ENCODE data around the gene ZPLD1.

DNA sequence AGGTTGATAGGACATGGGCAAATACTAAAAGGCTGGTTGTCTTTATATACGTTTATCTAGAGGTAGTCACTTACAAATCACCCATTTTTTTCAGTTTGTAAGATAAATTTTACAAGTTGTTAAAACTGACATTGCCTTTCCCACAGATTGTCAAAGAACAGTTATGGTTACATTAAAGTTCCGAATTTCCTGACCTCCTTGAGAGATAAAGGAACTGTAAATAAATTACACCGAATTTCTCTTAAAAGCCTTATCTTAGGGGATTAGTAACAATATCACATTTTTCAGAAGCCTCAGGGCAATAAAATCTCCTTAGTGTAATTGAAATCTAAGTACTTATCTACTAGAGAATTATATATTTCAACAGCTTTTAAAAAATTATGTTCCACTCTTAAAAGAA is 49.5 kb downstream of the ZPLD1 start:
- TF ChIP-seq, protein P1, sequence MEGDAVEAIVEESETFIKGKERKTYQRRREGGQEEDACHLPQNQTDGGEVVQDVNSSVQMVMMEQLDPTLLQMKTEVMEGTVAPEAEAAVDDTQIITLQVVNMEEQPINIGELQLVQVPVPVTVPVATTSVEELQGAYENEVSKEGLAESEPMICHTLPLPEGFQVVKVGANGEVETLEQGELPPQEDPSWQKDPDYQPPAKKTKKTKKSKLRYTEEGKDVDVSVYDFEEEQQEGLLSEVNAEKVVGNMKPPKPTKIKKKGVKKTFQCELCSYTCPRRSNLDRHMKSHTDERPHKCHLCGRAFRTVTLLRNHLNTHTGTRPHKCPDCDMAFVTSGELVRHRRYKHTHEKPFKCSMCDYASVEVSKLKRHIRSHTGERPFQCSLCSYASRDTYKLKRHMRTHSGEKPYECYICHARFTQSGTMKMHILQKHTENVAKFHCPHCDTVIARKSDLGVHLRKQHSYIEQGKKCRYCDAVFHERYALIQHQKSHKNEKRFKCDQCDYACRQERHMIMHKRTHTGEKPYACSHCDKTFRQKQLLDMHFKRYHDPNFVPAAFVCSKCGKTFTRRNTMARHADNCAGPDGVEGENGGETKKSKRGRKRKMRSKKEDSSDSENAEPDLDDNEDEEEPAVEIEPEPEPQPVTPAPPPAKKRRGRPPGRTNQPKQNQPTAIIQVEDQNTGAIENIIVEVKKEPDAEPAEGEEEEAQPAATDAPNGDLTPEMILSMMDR (IDR thresholded peaks at IDR 0.05): no peak
- no peak for TF ChIP-seq POLR2A (IDR thresholded peaks at IDR 0.05)

Data from Peyer's patch (tissue), 4 donors.